Cardiac muscle cell (in vitro differentiated cells and primary cell): ENCODE data around the gene TEDC1. TPM values are rescaled to one million over a fixed set of nuclear protein-coding genes. Genes with fewer than 3 reads are reported as not detected.

ENCODE experiments used
- DNase-seq, 2 donors: peaks; one replicate each; pipeline versions ENCODE4 v3.0.0 to v3.0.0-alpha.2; 2010 to 2017; ENCODE audit warnings: low read depth in 1 of 2, low spot score in 1 of 2
- H3K27ac ChIP-seq: fragments of 200-600 bp; sonication (generic); 2 replicates; pipeline ENCODE4 v1.5.1; 2016
- H3K27me3 ChIP-seq: fragments of 200-600 bp; sonication (generic); 2 replicates; pipeline ENCODE4 v1.6.0; 2016; ENCODE audit warnings: control low read depth
- H3K36me3 ChIP-seq: fragments of 200-600 bp; sonication (generic); 2 replicates; pipeline ENCODE4 v1.5.1; 2016; ENCODE audit warnings: control low read depth
- H3K4me1 ChIP-seq: fragments of 200-600 bp; sonication (generic); 2 replicates; pipeline ENCODE4 v1.8.1; 2017; ENCODE audit warnings: low read depth, mild to moderate bottlenecking, mixed run types
- H3K4me3 ChIP-seq: fragments of 200-600 bp; sonication (generic); 2 replicates; pipeline ENCODE4 v1.5.1; 2016; ENCODE audit warnings: mild to moderate bottlenecking
- H3K9me3 ChIP-seq: fragments of 200-600 bp; sonication (generic); 2 replicates; pipeline ENCODE4 v1.5.1; 2017; ENCODE audit warnings: low read depth, mild to moderate bottlenecking, control low read depth
- polyA plus RNA-seq: library from polyadenylated mRNA; unstranded; fragments of >200 nt; fragmentation: Nextera tagmentation; extraction: Ambion mirVana; gene quantifications from 2 replicates; pipeline ENCODE4 v1.2.1, GENCODE V29; 2016
- total RNA-seq: library from RNA; depleted of rRNA; stranded (reverse); fragments of >200 nt; gene quantifications from 2 replicates; pipeline ENCODE4 v1.2.3, GENCODE V29; 2016
- TF ChIP-seq, protein P1 (sequence below): IDR thresholded peaks from 2 replicates; pipeline ENCODE4 v1.5.1; 2012; ENCODE audit warnings: low read depth, mild to moderate bottlenecking, low read length

TEDC1 gene
- total and polyA plus RNA-seq, 2 experiments from 2014 or later, result 27.4 to 33.0 TPM

DNA sequence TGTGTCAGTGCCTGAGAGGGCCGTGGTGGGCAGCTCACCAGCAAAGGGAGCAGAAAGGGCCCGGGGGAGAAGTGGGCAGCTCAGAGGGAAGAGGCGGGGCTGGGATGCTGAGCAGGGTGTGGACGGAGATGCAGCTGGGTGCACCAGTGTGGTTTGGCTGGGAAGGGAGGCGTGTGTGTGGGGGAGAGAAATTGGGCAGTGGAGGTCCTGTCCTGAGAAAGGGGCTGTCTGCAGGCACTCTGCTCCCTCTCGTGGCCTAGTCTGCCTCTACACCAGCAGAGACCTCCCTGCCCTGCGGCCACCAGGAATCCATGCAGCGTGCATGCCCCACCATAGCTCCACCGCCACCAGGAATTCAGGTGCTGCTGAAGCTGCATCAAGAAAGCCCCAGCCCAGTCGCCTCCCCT, 41.7 kb downstream of the TEDC1 start:
- Histone ChIP-seq H3K4me3 (no peak overlapping the region), H3K9me3 (no peaks in the 10 kb centered on the region), H3K27ac (no peak overlapping the region), H3K27me3 (no peaks in the 10 kb centered on the region), H3K36me3 (no peaks in the 10 kb centered on the region), H3K4me1 (no peaks in the 10 kb centered on the region)
- TF ChIP-seq, protein P1, sequence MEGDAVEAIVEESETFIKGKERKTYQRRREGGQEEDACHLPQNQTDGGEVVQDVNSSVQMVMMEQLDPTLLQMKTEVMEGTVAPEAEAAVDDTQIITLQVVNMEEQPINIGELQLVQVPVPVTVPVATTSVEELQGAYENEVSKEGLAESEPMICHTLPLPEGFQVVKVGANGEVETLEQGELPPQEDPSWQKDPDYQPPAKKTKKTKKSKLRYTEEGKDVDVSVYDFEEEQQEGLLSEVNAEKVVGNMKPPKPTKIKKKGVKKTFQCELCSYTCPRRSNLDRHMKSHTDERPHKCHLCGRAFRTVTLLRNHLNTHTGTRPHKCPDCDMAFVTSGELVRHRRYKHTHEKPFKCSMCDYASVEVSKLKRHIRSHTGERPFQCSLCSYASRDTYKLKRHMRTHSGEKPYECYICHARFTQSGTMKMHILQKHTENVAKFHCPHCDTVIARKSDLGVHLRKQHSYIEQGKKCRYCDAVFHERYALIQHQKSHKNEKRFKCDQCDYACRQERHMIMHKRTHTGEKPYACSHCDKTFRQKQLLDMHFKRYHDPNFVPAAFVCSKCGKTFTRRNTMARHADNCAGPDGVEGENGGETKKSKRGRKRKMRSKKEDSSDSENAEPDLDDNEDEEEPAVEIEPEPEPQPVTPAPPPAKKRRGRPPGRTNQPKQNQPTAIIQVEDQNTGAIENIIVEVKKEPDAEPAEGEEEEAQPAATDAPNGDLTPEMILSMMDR, result peak; percentile 49
- peak in 1 of 2 donors; percentile 41 for DNase-seq

DNA sequence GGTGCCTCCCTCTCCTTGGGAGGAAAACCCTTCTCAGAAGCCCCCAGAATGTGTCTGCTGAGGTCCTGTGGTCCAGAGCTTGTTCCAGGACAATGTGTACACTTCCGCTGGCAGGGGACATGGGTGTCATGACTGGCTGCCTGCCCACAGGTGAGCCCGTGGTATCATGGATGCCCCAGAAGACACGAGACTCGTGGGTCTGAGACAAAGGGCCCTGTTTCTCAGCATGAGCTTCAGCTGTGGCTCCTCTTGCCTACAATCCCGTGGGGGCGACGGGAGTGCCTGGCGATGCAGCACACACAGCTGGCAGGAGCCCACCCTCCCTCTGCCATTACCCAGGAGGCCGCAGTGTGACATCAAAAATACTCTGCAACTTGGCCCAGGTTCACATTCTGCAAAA, 42.3 kb downstream of the TEDC1 start:
- TF ChIP-seq, protein P1, result no peak
- Histone ChIP-seq H3K27me3 (no peaks in the 10 kb centered on the region), H3K9me3 (no peaks in the 10 kb centered on the region), H3K4me3 (no peak overlapping the region), H3K4me1 (no peaks in the 10 kb centered on the region), H3K36me3 (no peaks in the 10 kb centered on the region), H3K27ac (no peak overlapping the region)
- no peak for DNase-seq

DNA sequence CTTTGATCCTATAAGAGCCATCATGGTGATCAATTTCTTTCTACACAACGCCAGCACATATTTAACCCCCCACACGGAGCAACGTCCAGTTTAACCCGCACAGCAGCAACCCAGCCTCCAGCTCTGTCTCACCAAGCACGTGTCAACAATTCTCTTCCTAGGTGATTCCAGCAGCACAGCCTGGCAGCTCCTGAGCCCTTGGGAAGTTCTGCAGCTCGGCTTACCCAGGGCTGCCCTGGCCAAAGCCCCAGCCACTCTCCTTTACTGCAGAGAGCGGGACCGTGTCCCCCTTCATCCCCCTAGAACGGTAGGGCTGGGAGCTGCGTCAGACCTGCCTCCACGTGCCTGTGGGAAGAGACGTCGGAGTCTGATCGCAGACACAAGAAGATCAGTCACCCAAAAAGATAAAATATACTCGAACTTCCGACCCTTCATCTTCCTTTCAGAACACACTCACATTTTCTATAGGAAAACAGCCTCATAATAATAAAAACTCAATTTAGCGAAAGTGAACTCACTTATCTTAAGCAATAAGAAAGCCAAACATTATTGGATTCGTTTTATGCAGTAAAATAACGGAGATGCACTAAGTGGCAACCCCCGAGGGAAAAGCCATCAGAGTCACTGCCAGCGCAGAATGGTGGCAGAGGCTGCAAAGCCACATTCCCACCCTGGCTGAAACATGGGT, 42.9 kb downstream of the TEDC1 start:
- Histone ChIP-seq H3K4me3 (no peak overlapping the region), H3K4me1 (no peaks in the 10 kb centered on the region), H3K9me3 (no peaks in the 10 kb centered on the region), H3K27ac (no peak overlapping the region), H3K36me3 (no peaks in the 10 kb centered on the region), H3K27me3 (no peaks in the 10 kb centered on the region)
- DNase-seq, result no peak
- TF ChIP-seq, protein P1, result no peak

DNA sequence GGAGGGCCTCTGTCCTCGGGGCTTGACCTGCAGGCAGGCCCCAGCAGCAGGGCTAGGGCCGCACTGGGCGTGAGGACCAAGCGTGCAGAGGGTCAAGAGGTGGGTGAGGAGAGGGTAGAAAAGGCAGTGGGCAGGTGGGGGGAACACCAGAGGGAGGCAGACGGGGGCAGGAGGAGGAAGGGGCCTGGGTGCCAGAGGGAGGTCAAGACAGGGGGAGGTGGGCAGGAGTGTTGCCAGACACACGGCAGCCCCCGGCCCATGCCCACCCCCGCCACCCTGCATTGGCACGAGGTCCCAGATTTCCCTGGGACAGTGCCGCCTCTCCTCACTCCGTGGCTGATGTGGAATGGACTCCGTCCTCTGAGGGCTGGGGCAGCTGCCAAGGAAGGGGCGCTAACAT, 43.5 kb downstream of the TEDC1 start:
- H3K4me1 ChIP-seq, result no peaks in the 10 kb centered on the region
- H3K36me3 ChIP-seq, result no peaks in the 10 kb centered on the region
- H3K4me3 ChIP-seq, result no peak overlapping the region
- no peak for DNase-seq
- TF ChIP-seq, protein P1, result no peak
- H3K27ac ChIP-seq, result no peak overlapping the region
- H3K27me3 ChIP-seq, result no peaks in the 10 kb centered on the region
- no peaks in the 10 kb centered on the region for H3K9me3 ChIP-seq

DNA sequence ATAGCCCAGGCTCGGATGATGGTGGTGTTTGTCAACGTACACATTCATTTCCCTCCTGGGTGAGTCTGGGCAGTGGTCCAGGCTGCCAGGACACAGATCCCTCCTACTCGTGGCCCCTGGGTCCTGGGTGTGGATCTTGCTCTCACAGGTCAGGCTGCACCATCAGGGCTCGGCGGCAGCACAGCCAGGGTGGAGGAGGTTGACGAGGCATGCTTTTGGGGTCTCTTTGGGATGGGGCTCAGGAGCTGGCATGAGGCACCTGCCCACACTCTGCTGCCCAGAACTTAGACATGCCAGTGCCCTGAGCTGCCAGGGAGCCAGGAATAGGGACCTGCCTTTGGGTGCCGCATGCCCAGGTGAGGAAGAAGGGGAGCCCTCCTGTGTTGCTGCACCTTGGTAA, 45.0 kb downstream of the TEDC1 start:
- Histone ChIP-seq H3K4me1 (no peaks in the 10 kb centered on the region), H3K9me3 (no peaks in the 10 kb centered on the region), H3K36me3 (no peaks in the 10 kb centered on the region), H3K27ac (no peak overlapping the region), H3K4me3 (no peak overlapping the region), H3K27me3 (no peaks in the 10 kb centered on the region)
- DNase-seq, result no peak
- TF ChIP-seq, protein P1, result no peak
